ENCODE measurements around the gene LITAFD.

The LITAFD gene

DNA sequence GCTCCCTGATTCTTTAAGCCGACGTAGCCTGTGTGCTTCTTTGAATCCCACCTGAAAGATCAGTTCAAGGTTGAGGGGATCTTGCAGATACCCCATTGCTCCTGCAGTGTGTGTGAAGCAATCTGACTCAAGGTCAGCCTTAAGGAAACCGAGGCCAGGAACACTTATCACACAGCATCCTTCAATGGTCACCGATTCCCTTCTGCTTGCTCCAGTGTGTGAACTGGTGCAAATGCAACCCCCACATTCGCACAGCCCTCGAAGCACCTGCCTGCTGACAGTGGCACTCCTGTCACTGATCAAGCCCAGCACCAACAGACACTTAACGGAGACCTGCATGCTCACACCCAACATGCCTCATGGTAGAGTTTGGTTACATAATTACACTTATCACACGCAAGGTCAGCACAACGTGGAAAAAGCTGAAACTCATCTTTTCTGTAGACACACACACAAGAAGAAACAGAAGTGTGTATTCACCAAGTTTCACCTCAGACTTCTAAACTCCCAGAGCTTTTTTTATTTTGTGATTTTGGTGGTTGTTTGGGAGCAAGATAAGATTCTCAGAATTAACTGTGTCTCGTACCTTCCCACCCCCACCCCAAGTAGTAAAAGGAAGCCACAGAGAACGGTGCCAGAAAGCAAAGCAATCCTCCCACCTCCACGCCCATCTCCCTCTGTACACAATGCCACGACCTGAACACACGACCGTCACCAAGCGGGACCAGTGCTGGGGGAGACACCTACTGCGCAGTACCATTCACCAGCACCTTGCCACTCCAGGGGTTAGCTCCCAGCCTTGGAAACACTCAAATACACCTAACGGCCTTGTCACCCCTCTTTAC lies 37.2 kb downstream of the LITAFD start:
- no peak for DNase-seq (ENCODE audit: low read depth in 2 of 3, low spot score in 2 of 3)

- DNase-seq (ENCODE audit: low read depth in 2 of 3, low spot score in 2 of 3): no peak
These were observed 37.8 kb downstream of the LITAFD start for GRCh38 chr16:8919934-8920462.

GRCh38 chr16:8920645-8921346 lies 38.6 kb downstream of the LITAFD start:
- no peak for DNase-seq (ENCODE audit: low read depth in 2 of 3, low spot score in 2 of 3)

- no peak for DNase-seq (ENCODE audit: low read depth in 2 of 3, low spot score in 2 of 3)
These were observed 39.3 kb downstream of the LITAFD start for GRCh38 chr16:8921347-8921984.

- no peak for DNase-seq (ENCODE audit: low read depth in 2 of 3, low spot score in 2 of 3)
These were observed 41.0 kb downstream of the LITAFD start for GRCh38 chr16:8923199-8923598.

DNA sequence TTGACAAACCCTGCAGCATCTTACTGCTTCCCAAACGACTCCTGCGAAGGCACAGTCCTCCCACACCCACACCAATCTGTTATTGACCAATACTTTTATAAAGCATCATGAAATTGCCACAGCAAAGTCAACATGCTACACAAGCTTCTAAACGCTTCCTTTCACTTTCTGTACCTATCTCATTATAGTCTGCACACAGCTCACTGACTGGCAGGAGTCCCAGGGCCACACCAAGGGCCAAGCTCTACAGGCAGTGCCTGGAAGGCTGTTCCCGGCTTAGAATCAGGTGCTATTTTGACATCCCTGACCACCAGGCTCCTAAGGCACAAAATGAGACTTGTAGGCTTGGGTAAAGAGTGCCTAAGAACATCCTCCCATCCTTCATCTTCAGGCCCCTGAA lies 42.1 kb downstream of the LITAFD start:
- no peak for DNase-seq (ENCODE audit: low read depth in 2 of 3, low spot score in 2 of 3)

- DNase-seq (ENCODE audit: low read depth in 2 of 3, low spot score in 2 of 3): no peak
These were observed 43.3 kb downstream of the LITAFD start for GRCh38 chr16:8925455-8925854.

DNA sequence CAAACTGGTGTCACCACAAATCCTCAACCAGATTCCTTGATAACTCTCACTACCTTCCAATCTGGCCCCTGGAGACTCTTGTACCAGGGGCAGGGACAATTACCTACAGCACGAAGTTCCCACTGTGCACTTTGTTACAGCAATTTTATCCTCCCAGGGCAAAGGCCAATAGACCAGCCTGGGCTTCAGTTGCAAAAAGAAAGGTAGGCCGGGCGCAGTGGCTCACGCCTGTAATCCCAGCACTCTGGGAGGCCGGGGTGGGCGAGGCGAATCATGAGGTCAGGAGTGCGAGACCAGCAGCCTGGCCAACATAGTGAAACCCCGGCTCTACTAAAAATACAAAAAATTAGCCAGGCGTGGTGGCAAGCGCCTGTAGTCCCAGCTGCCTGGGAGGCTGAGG lies 44.7 kb downstream of the LITAFD start:
- no peak for DNase-seq (ENCODE audit: low read depth in 2 of 3, low spot score in 2 of 3)

DNA sequence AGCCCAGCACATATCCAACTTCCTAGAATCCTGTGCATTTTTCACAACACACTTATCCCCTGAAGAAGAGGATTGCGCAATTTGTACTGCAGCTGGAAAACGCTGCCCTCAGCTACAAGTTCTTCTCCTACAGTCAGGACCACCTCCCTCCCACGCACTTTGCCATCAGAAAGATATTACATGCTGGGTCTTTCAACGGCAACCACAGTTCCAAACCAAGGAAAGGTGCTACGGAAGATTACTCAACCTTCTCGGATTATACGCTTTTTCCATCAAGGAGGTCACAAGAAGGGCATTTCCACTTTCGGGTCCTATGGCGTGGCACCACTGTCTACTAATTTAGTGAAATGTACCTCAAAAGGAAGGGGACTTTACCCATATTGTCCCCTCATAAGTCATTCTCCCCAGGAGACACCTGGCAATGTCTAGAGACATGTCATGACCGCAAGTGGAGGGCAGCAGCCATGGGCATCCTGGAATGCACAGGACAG lies 46.4 kb downstream of the LITAFD start:
- peak in 2 of 3 experiments; percentile 15 to 26 for DNase-seq (ENCODE audit: low read depth in 2 of 3, low spot score in 2 of 3)

DNA sequence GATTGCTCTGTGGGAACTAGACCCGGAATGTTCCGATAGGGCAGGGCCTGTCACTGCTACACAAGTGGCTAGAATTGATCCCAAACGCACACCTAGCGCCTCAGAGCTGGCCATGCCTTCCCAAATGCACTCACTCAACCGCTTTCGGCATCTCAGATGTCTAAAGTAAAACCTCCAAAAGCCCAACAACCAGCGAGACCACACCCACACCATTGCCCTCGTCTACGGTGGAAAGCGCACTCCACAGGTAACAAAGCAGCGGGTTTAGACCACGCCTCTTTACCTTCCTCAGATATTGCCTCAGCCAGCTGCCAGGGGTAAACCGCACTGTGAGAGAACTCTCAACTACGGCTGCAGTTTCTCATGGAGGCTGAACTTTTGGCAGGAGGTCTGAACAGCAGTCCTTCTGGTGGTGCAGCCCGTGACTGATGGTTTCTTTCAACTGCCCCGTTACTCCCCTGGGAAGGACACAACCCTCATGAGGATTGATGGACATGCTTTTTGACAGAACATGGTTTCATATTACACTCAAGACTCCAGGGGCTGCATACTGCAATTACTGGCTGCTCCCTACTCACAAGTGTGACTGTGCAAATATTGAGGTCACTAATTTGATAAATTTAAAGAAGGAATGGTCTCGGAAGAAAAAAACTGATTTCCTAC lies 47.1 kb downstream of the LITAFD start:
- DNase-seq (ENCODE audit: low read depth in 2 of 3, low spot score in 2 of 3): no peak

GRCh38 chr16:8931859-8932258 lies 49.7 kb downstream of the LITAFD start:
- DNase-seq (ENCODE audit: low read depth in 2 of 3, low spot score in 2 of 3): no peak

GRCh38 chr16:8934601-8935000 lies 52.5 kb downstream of the LITAFD start:
- no peak for DNase-seq (ENCODE audit: low read depth in 2 of 3, low spot score in 2 of 3)

Measured in activated CD8-positive, alpha-beta memory T cell treated with anti-CD3 and anti-CD28 coated beads for 48 hours (primary cell).